Mesendoderm (in vitro differentiated cells): ENCODE data around the gene EIF5B.
A peak's percentile ranks its signal among the peaks of the same experiment; 100 is the strongest.

Experiments used
- DNase-seq: peaks from one replicate; pipeline ENCODE4 v3.0.0; 2013
- H2AK5ac ChIP-seq: 2 replicates; pipeline ENCODE4 v1.6.1; 2013; ENCODE audit warnings: low read length, inconsistent platforms
- H2BK120ac ChIP-seq: 2 replicates; pipeline ENCODE4 v1.6.1; 2013; ENCODE audit warnings: low read depth, mild to moderate bottlenecking, low read length, moderate library complexity, mixed read lengths
- H2BK15ac ChIP-seq: replicated peaks from 2 replicates; pipeline ENCODE4 v1.6.1; 2013; ENCODE audit warnings: low read depth, mild to moderate bottlenecking, moderate library complexity
- H2BK5ac ChIP-seq: 2 replicates; pipeline ENCODE4 v1.6.1; 2013; ENCODE audit warnings: low read length, inconsistent platforms
- H3K18ac ChIP-seq: 2 replicates; pipeline ENCODE4 v1.6.1; 2013; ENCODE audit warnings: mild to moderate bottlenecking, low read length, mixed read lengths
- H3K23ac ChIP-seq: one replicate; pipeline ENCODE4 v1.6.1; 2013; ENCODE audit warnings: low read length
- H3K27ac ChIP-seq: 2 replicates; pipeline ENCODE4 v1.5.1; 2013; ENCODE audit warnings: low read depth, mild to moderate bottlenecking, inconsistent platforms, low read length, moderate library complexity
- H3K27me3 ChIP-seq: 2 replicates; pipeline ENCODE4 v1.6.1; 2013; ENCODE audit warnings: low read length, control low read depth, mild to moderate bottlenecking, inconsistent platforms; ENCODE audit not compliant: insufficient read depth, poor library complexity
- H3K36me3 ChIP-seq: 2 replicates; pipeline ENCODE4 v1.6.1; 2013; ENCODE audit warnings: low read length, inconsistent platforms; ENCODE audit not compliant: control insufficient read depth, insufficient read depth
- H3K4ac ChIP-seq: one replicate; pipeline ENCODE4 v1.6.1; 2013; ENCODE audit warnings: low read depth, mild to moderate bottlenecking, low read length, moderate library complexity
- H3K4me1 ChIP-seq: 2 replicates; pipeline ENCODE4 v1.6.1; 2013; ENCODE audit warnings: low read depth, low read length, inconsistent platforms; ENCODE audit not compliant: control insufficient read depth
- H3K4me2 ChIP-seq: 2 replicates; pipeline ENCODE4 v1.6.1; 2013; ENCODE audit warnings: low read length
- H3K4me3 ChIP-seq: 2 replicates; pipeline ENCODE4 v1.5.1; 2013; ENCODE audit warnings: mild to moderate bottlenecking, low read length
- H3K56ac ChIP-seq: one replicate; pipeline ENCODE4 v1.6.1; 2013; ENCODE audit warnings: low read length
- H3K79me1 ChIP-seq: 2 replicates; pipeline ENCODE4 v1.6.1; 2013; ENCODE audit warnings: low read length, inconsistent platforms
- H3K79me2 ChIP-seq: 2 replicates; pipeline ENCODE4 v1.6.1; 2013; ENCODE audit warnings: mild to moderate bottlenecking, low read length; ENCODE audit not compliant: control insufficient read depth, insufficient read depth
- H3K9ac ChIP-seq: 2 replicates; pipeline ENCODE4 v1.6.1; 2013; ENCODE audit warnings: low read length, inconsistent platforms
- H4K5ac ChIP-seq: one replicate; pipeline ENCODE4 v1.6.1; 2013; ENCODE audit warnings: low read length
- H4K8ac ChIP-seq: one replicate; pipeline ENCODE4 v1.6.1; 2013; ENCODE audit warnings: low read depth, mild to moderate bottlenecking, control low read depth, low read length, moderate library complexity
- WGBS: extraction: QIAGEN DNeasy Blood & Tissue Kit; methylation state at CpG from one replicate; pipeline ENCODE4 v1.1.7; 2013; ENCODE audit warnings: low lambda C conversion rate, missing lambda C conversion rate; ENCODE audit not compliant: insufficient coverage; ENCODE audit errors: extremely low coverage; 5-methylcytosine and 5-hydroxymethylcytosine counted together

Gene EIF5B

DNA sequence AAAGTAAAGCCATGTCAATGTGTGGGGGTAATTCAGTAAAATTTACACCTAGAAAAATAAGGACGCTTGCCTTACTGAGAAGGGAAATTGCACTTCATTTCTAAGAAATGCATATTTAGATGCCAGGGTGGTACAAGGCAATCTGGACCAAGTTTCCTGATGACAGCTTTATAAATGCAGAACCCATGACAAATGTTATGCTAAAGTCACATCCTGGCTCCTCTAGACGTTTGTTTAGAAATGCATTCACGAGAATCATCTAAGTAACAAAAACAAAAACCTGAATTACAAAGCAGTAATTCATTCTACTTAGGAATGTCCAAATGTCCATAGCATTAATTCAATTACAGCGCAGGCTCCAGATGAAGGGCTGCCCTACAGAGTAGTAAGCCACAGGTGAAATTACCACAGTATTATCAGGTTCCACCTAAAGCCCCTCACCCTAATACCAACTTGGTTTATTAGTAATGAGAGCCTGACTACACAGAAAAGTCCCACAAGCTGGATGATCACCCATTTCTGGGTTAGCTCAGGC lies 102.8 kb downstream of the EIF5B start:
- Histone ChIP-seq H3K4me1 (no peaks in the 10 kb centered on the region), H2AK5ac (no peak overlapping the region), H3K36me3 (peaks cover 3% of the 10 kb centered on the region), H3K4ac (no peak overlapping the region), H4K5ac (no peak overlapping the region), H3K4me3 (no peak overlapping the region), H3K18ac (no peak overlapping the region), H3K27ac (no peak overlapping the region), H3K79me2 (no peaks in the 10 kb centered on the region), H4K8ac (no peak overlapping the region), H3K4me2 (no peak overlapping the region), H3K9ac (no peak overlapping the region), H3K27me3 (no peaks in the 10 kb centered on the region), H3K56ac (no peak overlapping the region), H2BK5ac (no peak overlapping the region), H3K23ac (no peak overlapping the region), H3K79me1 (peaks cover 3% of the 10 kb centered on the region), H2BK120ac (no peak overlapping the region), H2BK15ac (no peak overlapping the region)
- DNase-seq, result no peak
- no CpG with 5 or more reads among the region's 4 CpGs for WGBS

DNA sequence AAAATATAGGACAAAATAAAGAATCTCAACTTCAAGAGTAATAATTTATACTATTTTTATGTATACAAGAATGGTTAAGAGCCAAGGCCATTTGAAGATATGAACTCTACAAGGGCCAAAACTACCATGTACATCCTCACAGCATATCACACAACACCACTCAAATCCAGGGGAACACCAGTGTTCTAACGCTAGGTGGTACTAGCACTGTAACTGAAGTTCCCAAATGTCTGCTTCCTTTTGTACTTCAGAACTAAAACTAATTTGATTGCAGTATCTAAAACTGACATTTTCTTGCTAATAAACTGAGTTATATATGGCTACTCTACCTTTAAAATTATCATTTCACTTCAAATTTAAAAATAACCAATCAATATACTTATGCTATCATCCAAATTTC lies 105.6 kb downstream of the EIF5B start:
- H3K36me3 ChIP-seq, result peaks cover 3% of the 10 kb centered on the region
- DNase-seq, result peak; percentile 46

DNA sequence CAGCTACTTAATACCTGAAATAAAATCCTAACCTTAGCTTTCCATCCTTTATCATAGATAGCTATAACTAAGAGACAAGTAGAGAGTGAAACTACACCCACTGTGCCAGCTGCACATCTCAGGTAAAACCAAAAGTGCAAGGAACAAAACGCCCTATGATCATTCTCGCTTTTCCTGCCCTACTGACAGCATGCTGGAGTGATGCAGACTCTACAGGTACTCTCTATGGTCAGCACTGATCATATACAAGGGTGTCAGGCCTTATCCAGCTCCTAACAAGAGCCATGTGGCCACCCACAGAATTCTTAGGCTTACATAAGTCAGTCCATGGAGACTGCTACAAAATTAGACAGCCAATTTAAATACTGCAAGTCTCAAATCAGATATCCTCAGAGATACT lies 107.0 kb downstream of the EIF5B start:
- WGBS, result no CpG with 5 or more reads among the region's 2 CpGs
- H3K4ac ChIP-seq, result no peak overlapping the region
- no peak overlapping the region for H2BK5ac ChIP-seq
- no peak overlapping the region for H3K27ac ChIP-seq
- no peaks in the 10 kb centered on the region for H3K36me3 ChIP-seq
- DNase-seq, result no peak
- no peak overlapping the region for H2BK15ac ChIP-seq
- H3K23ac ChIP-seq, result no peak overlapping the region
- no peaks in the 10 kb centered on the region for H3K4me1 ChIP-seq
- no peaks in the 10 kb centered on the region for H3K27me3 ChIP-seq
- no peak overlapping the region for H3K18ac ChIP-seq
- H3K56ac ChIP-seq, result no peak overlapping the region
- H4K5ac ChIP-seq, result no peak overlapping the region
- no peak overlapping the region for H3K4me3 ChIP-seq
- no peak overlapping the region for H2BK120ac ChIP-seq
- H3K4me2 ChIP-seq, result no peak overlapping the region
- no peak overlapping the region for H4K8ac ChIP-seq
- H3K79me1 ChIP-seq, result peaks cover 3% of the 10 kb centered on the region
- no peak overlapping the region for H3K9ac ChIP-seq
- no peaks in the 10 kb centered on the region for H3K79me2 ChIP-seq
- no peak overlapping the region for H2AK5ac ChIP-seq

More for the DNA sequence above, 105.6 kb downstream of the EIF5B start:
- H3K79me2 ChIP-seq, result no peaks in the 10 kb centered on the region
- no peak overlapping the region for H4K8ac ChIP-seq
- no peaks in the 10 kb centered on the region for H3K4me1 ChIP-seq
- peaks cover 3% of the 10 kb centered on the region for H3K79me1 ChIP-seq
- no peak overlapping the region for H3K4me3 ChIP-seq
- no peaks in the 10 kb centered on the region for H3K27me3 ChIP-seq
- no peak overlapping the region for H3K4ac ChIP-seq
- H3K56ac ChIP-seq, result no peak overlapping the region
- H2AK5ac ChIP-seq, result no peak overlapping the region
- no peak overlapping the region for H3K23ac ChIP-seq
- no peak overlapping the region for H2BK15ac ChIP-seq
- no peak overlapping the region for H3K18ac ChIP-seq
- H2BK5ac ChIP-seq, result no peak overlapping the region
- H3K27ac ChIP-seq, result no peak overlapping the region
- H2BK120ac ChIP-seq, result no peak overlapping the region
- WGBS, result no CpG with 5 or more reads among the region's 1 CpG
- H3K4me2 ChIP-seq, result no peak overlapping the region
- no peak overlapping the region for H3K9ac ChIP-seq
- no peak overlapping the region for H4K5ac ChIP-seq

DNA sequence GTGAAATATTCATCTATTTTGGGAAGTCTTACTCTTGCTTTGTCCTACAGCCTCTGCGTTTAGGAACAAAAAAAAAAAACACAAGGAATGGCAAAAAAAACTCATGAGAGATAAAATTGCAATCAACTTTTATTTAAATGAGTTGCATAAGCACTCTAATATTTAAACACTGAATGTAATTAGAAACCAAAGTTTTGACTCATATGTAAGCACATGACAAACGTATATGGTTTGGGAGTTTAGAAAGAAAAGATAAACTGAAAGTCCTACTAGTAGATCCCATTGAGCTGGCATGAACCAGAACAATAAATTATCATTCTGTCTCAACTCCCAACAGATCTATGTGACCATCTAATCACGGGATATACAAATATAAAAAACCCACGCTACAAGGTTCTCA lies 107.9 kb downstream of the EIF5B start:
- H3K9ac ChIP-seq, result no peak overlapping the region
- no peak overlapping the region for H4K5ac ChIP-seq
- peaks cover 3% of the 10 kb centered on the region for H3K79me1 ChIP-seq
- no peak overlapping the region for H3K4me2 ChIP-seq
- no peaks in the 10 kb centered on the region for H3K36me3 ChIP-seq
- no peak overlapping the region for H3K23ac ChIP-seq
- H2BK120ac ChIP-seq, result no peak overlapping the region
- no peaks in the 10 kb centered on the region for H3K27me3 ChIP-seq
- WGBS, result no CpG with 5 or more reads among the region's 4 CpGs
- no peaks in the 10 kb centered on the region for H3K4me1 ChIP-seq
- no peak overlapping the region for H3K27ac ChIP-seq
- H3K56ac ChIP-seq, result no peak overlapping the region
- no peak overlapping the region for H3K4ac ChIP-seq
- no peaks in the 10 kb centered on the region for H3K79me2 ChIP-seq
- no peak overlapping the region for H3K4me3 ChIP-seq
- no peak for DNase-seq
- H4K8ac ChIP-seq, result no peak overlapping the region
- no peak overlapping the region for H3K18ac ChIP-seq
- H2BK5ac ChIP-seq, result no peak overlapping the region
- H2BK15ac ChIP-seq, result no peak overlapping the region
- H2AK5ac ChIP-seq, result no peak overlapping the region

DNA sequence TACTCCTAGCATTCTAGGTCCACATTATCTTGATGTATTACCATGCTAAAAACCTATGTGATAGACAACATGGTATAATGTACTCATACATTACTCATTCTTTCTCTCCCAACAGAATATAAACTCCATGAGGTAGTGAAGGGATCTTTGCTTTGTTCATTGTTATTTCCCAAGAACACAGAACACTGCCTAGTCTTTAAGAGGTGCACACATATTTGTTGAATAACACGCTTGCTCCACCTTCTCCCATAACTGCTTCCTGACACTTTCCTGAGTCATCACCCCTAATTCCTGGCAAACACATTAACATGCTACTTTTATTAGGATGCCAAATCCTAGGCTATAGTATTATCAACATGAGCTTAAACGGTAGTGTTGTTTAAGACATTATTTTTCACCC lies 111.4 kb downstream of the EIF5B start:
- H4K5ac ChIP-seq, result no peak overlapping the region
- no peak overlapping the region for H3K4me3 ChIP-seq
- no peak overlapping the region for H3K18ac ChIP-seq
- no CpG with 5 or more reads among the region's 2 CpGs for WGBS
- H3K27me3 ChIP-seq, result no peaks in the 10 kb centered on the region
- H2BK15ac ChIP-seq, result no peak overlapping the region
- H3K4me2 ChIP-seq, result no peak overlapping the region
- H4K8ac ChIP-seq, result no peak overlapping the region
- H3K23ac ChIP-seq, result no peak overlapping the region
- no peak for DNase-seq
- no peak overlapping the region for H3K56ac ChIP-seq
- no peaks in the 10 kb centered on the region for H3K36me3 ChIP-seq
- H2BK120ac ChIP-seq, result no peak overlapping the region
- no peak overlapping the region for H2AK5ac ChIP-seq
- no peak overlapping the region for H3K27ac ChIP-seq
- H3K4me1 ChIP-seq, result no peaks in the 10 kb centered on the region
- peaks cover 1% of the 10 kb centered on the region for H3K79me1 ChIP-seq
- no peak overlapping the region for H3K9ac ChIP-seq
- no peak overlapping the region for H3K4ac ChIP-seq
- no peak overlapping the region for H2BK5ac ChIP-seq
- H3K79me2 ChIP-seq, result no peaks in the 10 kb centered on the region

DNA sequence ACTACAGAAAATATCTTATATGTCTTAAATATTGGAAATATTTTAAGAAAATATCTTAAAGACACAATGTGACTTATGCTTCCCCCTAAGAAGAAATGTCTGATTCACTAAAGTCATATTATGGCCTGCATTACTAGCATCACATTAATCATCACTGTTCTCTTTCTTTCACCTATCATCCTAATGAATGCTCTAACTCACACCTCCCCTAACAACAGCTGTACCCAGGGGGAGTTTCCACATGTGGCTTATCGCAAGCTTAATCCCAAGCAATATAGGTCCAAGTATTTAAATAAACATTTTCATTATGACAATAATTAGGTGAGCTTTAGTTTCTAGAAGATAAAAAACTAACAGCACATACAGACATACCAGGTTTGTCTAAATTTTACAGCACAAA lies 113.0 kb downstream of the EIF5B start:
- no CpG with 5 or more reads among the region's 1 CpG for WGBS
- H4K8ac ChIP-seq, result no peak overlapping the region
- no peaks in the 10 kb centered on the region for H3K27me3 ChIP-seq
- no peak overlapping the region for H3K23ac ChIP-seq
- no peak overlapping the region for H3K9ac ChIP-seq
- no peak overlapping the region for H2BK15ac ChIP-seq
- H3K4me1 ChIP-seq, result no peaks in the 10 kb centered on the region
- no peak overlapping the region for H3K56ac ChIP-seq
- no peak overlapping the region for H3K18ac ChIP-seq
- no peaks in the 10 kb centered on the region for H3K79me2 ChIP-seq
- H3K4me3 ChIP-seq, result no peak overlapping the region
- no peak overlapping the region for H3K4me2 ChIP-seq
- no peak overlapping the region for H3K27ac ChIP-seq
- H3K79me1 ChIP-seq, result no peaks in the 10 kb centered on the region
- no peak overlapping the region for H3K4ac ChIP-seq
- H2BK120ac ChIP-seq, result no peak overlapping the region
- H2BK5ac ChIP-seq, result no peak overlapping the region
- no peak for DNase-seq
- H3K36me3 ChIP-seq, result no peaks in the 10 kb centered on the region
- H4K5ac ChIP-seq, result no peak overlapping the region
- H2AK5ac ChIP-seq, result no peak overlapping the region
